Esophagus squamous epithelium (tissue), 5 donors: ENCODE data around the gene TOR1A. TPM values are rescaled to one million over a fixed set of nuclear protein-coding genes. Genes with fewer than 3 reads are reported as not detected.

Source experiments
- DNase-seq: peaks from one replicate; lab custom pipeline; 2025; lab: John Stamatoyannopoulos, UW
- H3K27ac ChIP-seq, 4 donors: fragments of 200-600 bp; sonication (generic); one replicate each; pipeline ENCODE4 v1.5.1; 2016 to 2019; ENCODE audit warnings: mild to moderate bottlenecking in 1 of 4
- H3K27me3 ChIP-seq, 4 donors: fragments of 200-600 bp; sonication (generic); 1 replicate in 3 of 4; 2 replicates in 1 of 4; pipeline versions ENCODE4 v1.5.1 to v1.6.0; 2017 to 2021; ENCODE audit warnings: antibody characterized with exemption in 1 of 4
- H3K36me3 ChIP-seq, 3 donors: fragments of 200-600 bp; sonication (generic); one replicate each; pipeline ENCODE4 v1.5.1; 2016 to 2019
- H3K4me1 ChIP-seq, 3 donors: fragments of 200-600 bp; sonication (generic); one replicate each; pipeline ENCODE4 v1.5.1; 2017 to 2019
- H3K4me3 ChIP-seq, 4 donors: fragments of 200-600 bp; sonication (generic); 1 replicate in 3 of 4; 2 replicates in 1 of 4; pipeline ENCODE4 v1.5.1; 2016 to 2019; ENCODE audit warnings: mild to moderate bottlenecking in 2 of 4, moderate library complexity in 1 of 4
- H3K9me3 ChIP-seq, 3 donors: fragments of 200-600 bp; sonication (generic); one replicate each; pipeline ENCODE4 v1.5.1; 2016 to 2019
- POLR2A ChIP-seq, 4 donors: fragments of 450-650 bp; IDR thresholded peaks; one replicate each; pipeline ENCODE4 v1.6.1; 2017; ENCODE audit warnings: antibody characterized with exemption in 4 of 4, mild to moderate bottlenecking in 4 of 4, moderate library complexity in 3 of 4
- WGBS, 2 donors: methylation state at CpG; one replicate each; pipeline ENCODE4 v1.1.5; 2018; 5-methylcytosine and 5-hydroxymethylcytosine counted together
- intact Hi-C: fragments of 100-400 bp; cut with DNase I; formaldehyde crosslinking; loops from one replicate; pipeline ENCODE4 v1.15.0; 2022
- total RNA-seq, 4 donors: library from RNA; depleted of rRNA; stranded (reverse); fragments of >200 nt; gene quantifications; one replicate each; pipeline ENCODE4 v1.1.0, GENCODE V29; 2016
- TF ChIP-seq, protein P1 (sequence below), 6 experiments: fragments of 450-650 bp in 4 of 6; fragments of 200-600 bp in 2 of 6; sonication (generic) in 2 of 6; IDR thresholded peaks; one replicate each; pipeline ENCODE4 v1.5.1; 2016 to 2019; ENCODE audit warnings: antibody characterized with exemption in 6 of 6, mild to moderate bottlenecking in 4 of 6, moderate library complexity in 4 of 6
- donor health status: DM: yes; HTN: yes; CAD: no.

TOR1A gene
- total RNA-seq, 4 donors from 2014 or later, result 11.3 to 34.7 (median 24.8) TPM

DNA sequence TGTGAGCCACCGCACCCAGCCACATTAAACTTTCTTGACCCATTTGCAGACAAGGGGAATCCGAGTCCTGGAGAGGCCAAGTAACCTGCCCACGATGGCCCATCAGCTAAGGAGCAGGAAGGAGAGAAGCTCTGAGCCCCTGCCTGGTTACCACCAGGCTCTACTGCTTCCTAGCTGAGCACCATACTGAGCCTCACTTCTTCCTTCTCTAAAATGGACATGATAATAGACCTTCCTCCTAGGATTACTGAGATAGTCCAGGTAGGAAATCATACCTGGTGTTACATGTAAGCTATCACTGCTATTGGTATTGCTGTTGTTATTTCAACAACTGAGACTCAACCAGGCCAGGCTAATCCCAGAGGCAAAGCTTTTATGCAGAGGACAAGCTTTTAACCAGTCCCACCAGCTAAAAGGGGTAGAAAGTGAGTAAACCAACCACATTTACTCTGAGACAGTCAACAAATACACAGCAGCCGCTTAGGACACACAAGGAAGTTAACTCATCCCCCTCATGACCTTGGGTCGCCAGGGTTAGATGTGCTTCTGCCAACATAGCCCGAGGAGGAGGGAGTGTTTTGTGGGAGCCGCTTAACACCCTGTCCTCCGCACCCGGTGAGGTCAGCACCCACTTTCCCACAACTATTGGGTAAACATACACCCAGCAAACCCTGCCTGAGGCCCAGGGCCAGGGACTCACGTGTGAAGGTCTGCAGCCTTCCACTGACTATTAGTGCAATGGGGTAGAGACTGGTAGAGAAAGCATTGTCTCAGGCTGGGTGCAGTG, 50.5 kb downstream of the TOR1A start:
- no peak for TF ChIP-seq POLR2A (IDR thresholded peaks at IDR 0.05)
- TF ChIP-seq, protein P1, sequence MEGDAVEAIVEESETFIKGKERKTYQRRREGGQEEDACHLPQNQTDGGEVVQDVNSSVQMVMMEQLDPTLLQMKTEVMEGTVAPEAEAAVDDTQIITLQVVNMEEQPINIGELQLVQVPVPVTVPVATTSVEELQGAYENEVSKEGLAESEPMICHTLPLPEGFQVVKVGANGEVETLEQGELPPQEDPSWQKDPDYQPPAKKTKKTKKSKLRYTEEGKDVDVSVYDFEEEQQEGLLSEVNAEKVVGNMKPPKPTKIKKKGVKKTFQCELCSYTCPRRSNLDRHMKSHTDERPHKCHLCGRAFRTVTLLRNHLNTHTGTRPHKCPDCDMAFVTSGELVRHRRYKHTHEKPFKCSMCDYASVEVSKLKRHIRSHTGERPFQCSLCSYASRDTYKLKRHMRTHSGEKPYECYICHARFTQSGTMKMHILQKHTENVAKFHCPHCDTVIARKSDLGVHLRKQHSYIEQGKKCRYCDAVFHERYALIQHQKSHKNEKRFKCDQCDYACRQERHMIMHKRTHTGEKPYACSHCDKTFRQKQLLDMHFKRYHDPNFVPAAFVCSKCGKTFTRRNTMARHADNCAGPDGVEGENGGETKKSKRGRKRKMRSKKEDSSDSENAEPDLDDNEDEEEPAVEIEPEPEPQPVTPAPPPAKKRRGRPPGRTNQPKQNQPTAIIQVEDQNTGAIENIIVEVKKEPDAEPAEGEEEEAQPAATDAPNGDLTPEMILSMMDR (IDR thresholded peaks at IDR 0.05), result no peak
- no peaks in the 10 kb centered on the region for H3K36me3 ChIP-seq
- no peaks in the 10 kb centered on the region for H3K9me3 ChIP-seq
- peaks cover 0 to 5% (median 0%) of the 10 kb centered on the region in 4 donors for H3K27me3 ChIP-seq
- intact Hi-C loops, result no loop called here
- no peak overlapping the region for H3K4me3 ChIP-seq
- WGBS, 2 donors, result 43 to 67% methylated on average over 2 to 8 of the region's 10 CpGs
- DNase-seq, result no peak
- peaks cover 22 to 30% (median 25%) of the 10 kb centered on the region in 3 donors for H3K4me1 ChIP-seq
- H3K27ac ChIP-seq, result peak overlapping the region in 2 of 4 donors; percentile 9 to 16

DNA sequence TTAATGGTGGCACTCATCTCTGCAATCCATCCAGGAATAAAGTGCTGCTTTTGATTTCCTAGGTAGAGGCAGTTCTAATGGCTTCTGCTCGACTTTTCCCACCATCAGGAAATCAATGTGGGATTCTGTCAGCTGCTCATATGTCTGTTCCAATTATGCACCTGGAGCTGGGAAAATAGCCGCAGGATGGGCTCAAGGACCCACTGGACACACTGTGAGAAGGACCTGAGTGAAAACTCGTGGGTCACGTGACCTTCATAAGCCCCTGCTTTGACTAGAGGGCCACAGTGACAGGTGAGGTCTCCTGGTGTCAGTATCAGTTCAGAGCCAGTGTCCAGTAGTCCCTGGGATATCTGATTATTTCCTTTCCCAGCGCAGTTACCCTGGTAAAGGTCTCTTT, 53.2 kb downstream of the TOR1A start:
- H3K27me3 ChIP-seq, result peaks cover 0 to 5% (median 0%) of the 10 kb centered on the region in 4 donors
- H3K4me1 ChIP-seq, result peaks cover 3 to 9% (median 9%) of the 10 kb centered on the region in 3 donors
- WGBS, 2 donors, result 53 to 83% methylated on average over 5 of the region's 5 CpGs
- intact Hi-C loops, result no loop called here
- H3K4me3 ChIP-seq, result no peak overlapping the region
- no peaks in the 10 kb centered on the region for H3K9me3 ChIP-seq
- TF ChIP-seq POLR2A (IDR thresholded peaks at IDR 0.05), result no peak
- TF ChIP-seq, protein P1 (IDR thresholded peaks at IDR 0.05), result no peak
- no peaks in the 10 kb centered on the region for H3K36me3 ChIP-seq
- no peak overlapping the region for H3K27ac ChIP-seq
- no peak for DNase-seq

DNA sequence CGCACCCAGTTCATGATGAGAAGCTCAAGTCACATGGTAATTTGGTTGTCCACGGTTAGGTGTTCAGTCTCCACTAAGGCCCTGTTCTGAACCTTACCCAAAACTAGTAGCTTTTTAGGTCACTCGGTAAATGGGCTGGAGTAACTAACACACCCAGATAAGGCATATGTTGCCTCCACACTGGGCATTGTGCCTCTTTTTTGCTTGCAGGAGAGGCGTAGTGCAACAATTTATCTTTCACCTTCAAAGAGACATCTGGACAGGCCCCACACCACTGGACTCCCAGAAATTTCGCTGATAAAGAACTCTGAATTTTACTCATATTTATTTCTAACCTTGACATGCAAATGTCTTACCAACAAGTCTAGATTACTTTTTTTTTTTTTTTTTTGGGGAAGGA, 54.3 kb downstream of the TOR1A start:
- Histone ChIP-seq H3K4me1 (peaks cover 3 to 9% (median 9%) of the 10 kb centered on the region in 3 donors), H3K27ac (no peak overlapping the region), H3K4me3 (no peak overlapping the region), H3K27me3 (peaks cover 0 to 2% (median 0%) of the 10 kb centered on the region in 4 donors), H3K36me3 (no peaks in the 10 kb centered on the region), H3K9me3 (no peaks in the 10 kb centered on the region)
- DNase-seq, result no peak
- TF ChIP-seq POLR2A (IDR thresholded peaks at IDR 0.05), result no peak
- TF ChIP-seq, protein P1 (IDR thresholded peaks at IDR 0.05), result no peak
- intact Hi-C loops, result no loop called here
- WGBS, 2 donors, result 61 to 72% methylated on average over 4 to 5 of the region's 5 CpGs

DNA sequence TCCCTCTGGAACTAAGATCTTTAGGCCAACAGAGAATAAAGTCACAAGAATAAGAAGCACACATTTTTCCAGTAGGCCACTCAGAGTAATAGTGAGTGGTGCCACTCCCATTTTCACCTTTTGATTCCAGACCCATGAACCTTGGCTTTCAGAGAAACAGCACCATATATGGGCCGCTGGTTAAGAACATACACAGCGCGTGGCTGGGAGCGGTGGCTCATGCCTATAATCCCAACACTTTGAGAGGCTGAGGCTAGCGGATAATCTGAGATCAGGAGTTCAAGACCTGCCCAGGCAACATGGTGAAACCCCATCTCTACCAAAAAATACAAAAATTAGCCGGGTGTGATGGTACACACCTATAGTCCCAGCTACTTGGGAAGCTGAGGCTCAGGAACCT, 55.5 kb downstream of the TOR1A start:
- 93% methylated on average over 6 of the region's 6 CpGs for WGBS, 2 donors
- H3K4me3 ChIP-seq, result no peak overlapping the region
- no peaks in the 10 kb centered on the region for H3K9me3 ChIP-seq
- DNase-seq, result no peak
- peaks cover 3 to 6% (median 6%) of the 10 kb centered on the region in 3 donors for H3K4me1 ChIP-seq
- no peaks in the 10 kb centered on the region for H3K36me3 ChIP-seq
- TF ChIP-seq POLR2A (IDR thresholded peaks at IDR 0.05), result no peak
- TF ChIP-seq, protein P1 (IDR thresholded peaks at IDR 0.05), result no peak
- no peak overlapping the region for H3K27ac ChIP-seq
- H3K27me3 ChIP-seq, result no peaks in the 10 kb centered on the region
- intact Hi-C loops, result no loop called here

DNA sequence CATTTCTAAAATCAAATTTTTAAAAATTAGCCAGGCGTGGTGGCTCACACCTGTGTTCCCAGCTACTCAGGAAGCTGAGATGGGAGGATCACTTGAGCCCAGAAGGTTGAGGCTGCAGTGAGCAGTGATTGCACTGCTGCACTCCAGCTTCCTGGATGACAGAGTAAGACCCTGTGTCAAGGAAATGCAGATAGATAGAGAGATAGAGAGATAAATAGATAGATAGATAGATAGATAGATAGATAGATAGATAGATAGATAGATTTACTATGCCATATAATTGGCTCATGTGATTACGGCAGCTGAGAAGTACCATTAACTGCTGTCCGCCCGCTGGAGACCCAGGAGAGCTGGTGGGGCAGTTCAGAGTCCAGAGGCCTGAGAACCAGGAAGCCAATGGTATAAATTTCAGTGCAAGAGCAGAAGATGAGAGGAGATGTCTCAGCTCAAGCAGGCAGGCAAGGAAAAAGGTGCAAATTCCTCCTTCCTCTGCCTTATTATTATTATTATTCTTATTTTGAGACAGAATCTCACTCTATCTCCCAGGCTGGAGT, 58.1 kb downstream of the TOR1A start:
- H3K4me1 ChIP-seq, result peaks cover 5 to 25% (median 24%) of the 10 kb centered on the region in 3 donors
- H3K36me3 ChIP-seq, result no peaks in the 10 kb centered on the region
- H3K27ac ChIP-seq, result no peak overlapping the region
- TF ChIP-seq, protein P1 (IDR thresholded peaks at IDR 0.05), result no peak
- TF ChIP-seq POLR2A (IDR thresholded peaks at IDR 0.05), result no peak
- no peaks in the 10 kb centered on the region for H3K27me3 ChIP-seq
- no peak overlapping the region for H3K4me3 ChIP-seq
- no peak for DNase-seq
- WGBS, 2 donors, result 90 to 91% methylated on average over 4 of the region's 4 CpGs
- intact Hi-C loops, result no loop called here
- H3K9me3 ChIP-seq, result no peaks in the 10 kb centered on the region
